Measurements from ENCODE around the gene CSK. TPM values are rescaled to one million over a fixed set of nuclear protein-coding genes. Genes with fewer than 3 reads are reported as not detected.

Gene CSK
- total RNA-seq, 1 experiment from 2014 or later = 49.2 TPM

DNA sequence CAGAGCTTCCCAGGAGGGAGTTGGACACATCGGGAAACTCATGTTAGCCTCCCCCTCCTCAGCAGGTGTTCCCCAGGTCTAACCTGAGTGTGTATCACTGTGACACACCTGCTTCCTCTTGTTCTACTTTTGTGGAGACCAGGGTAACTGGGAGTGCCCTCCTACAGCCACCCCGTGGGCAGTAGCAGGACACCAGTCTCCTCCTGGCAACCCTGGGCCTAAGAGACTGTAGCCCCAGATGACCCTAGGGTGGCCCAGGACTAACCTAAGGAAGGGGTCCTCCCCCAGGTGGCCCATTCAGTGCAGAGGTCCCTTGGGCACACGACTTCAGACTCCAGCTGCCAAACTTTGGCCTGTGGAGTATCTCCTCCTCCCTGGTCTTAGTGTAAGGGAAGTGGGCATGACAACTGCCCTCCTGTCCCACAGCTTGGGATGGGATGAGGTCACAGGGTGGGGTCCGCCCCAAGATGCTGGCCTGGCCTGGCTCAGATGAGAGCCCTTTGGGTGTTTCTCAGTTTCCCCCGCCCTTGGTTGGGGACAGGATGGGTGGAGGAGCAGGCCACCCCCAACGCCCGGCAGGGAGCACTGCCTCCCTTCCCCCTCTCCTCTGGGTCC, 4.8 kb downstream of the CSK start:
- no peak overlapping the region for H3K4me2 ChIP-seq (ENCODE audit: insufficient read depth, insufficient read length, low read length)
- H3K36me3 Mint-ChIP-seq (ENCODE audit: insufficient read depth in 1 of 3, low read depth in 3 of 3) = peaks cover 0 to 5% (median 4%) of the 10 kb centered on the region in 3 experiments; a peak in 3 of 7 replicates
- no peak overlapping the region for H2BK5ac ChIP-seq (ENCODE audit: insufficient read length, low read length)
- no peak overlapping the region for H2AFZ ChIP-seq (ENCODE audit: low read length)
- no peaks in the 10 kb centered on the region for H3K79me1 ChIP-seq (ENCODE audit: insufficient read depth, low read depth, low read length, poor library complexity, severe bottlenecking)
- no peaks in the 10 kb centered on the region for H4K20me1 ChIP-seq (ENCODE audit: control insufficient read depth, insufficient read depth, insufficient read length)
- no peak overlapping the region for H3T11ph ChIP-seq (ENCODE audit: low read length)
- H2BK120ac ChIP-seq (ENCODE audit: low read depth, low read length, poor library complexity, severe bottlenecking) = no peak overlapping the region
- H2BK20ac ChIP-seq (ENCODE audit: low read depth, low read length, poor library complexity, severe bottlenecking) = no peak overlapping the region
- H3K18ac ChIP-seq (ENCODE audit: insufficient read length, low read depth, low read length) = no peak overlapping the region
- WGBS (ENCODE audit: extremely low coverage, insufficient read length, low lambda C conversion rate) = no CpG with 5 or more reads among the region's 7 CpGs
- H3K27me3 ChIP-seq (ENCODE audit: insufficient read depth, low read length) = no peaks in the 10 kb centered on the region; the same call in 1 of the 2 replicates
- no peak overlapping the region for H4K8ac ChIP-seq (replicated peaks; ENCODE audit: insufficient read length, low read depth, low read length)
- peaks cover 33 to 43% of the 10 kb centered on the region in 2 experiments for H3K4me1 Mint-ChIP-seq
- H4K5ac ChIP-seq (ENCODE audit: insufficient read length, low read depth, low read length) = no peak overlapping the region
- H3K14ac ChIP-seq (ENCODE audit: insufficient read depth, low read length) = no peak overlapping the region
- no peaks in the 10 kb centered on the region; a peak in 1 of 5 replicates for H3K9me3 Mint-ChIP-seq
- H3K27ac Mint-ChIP-seq = no peak overlapping the region; a peak in 1 of 7 replicates
- no peak overlapping the region for H2BK15ac ChIP-seq (ENCODE audit: low read depth, low read length)
- H3K23ac ChIP-seq (ENCODE audit: insufficient read length, low read depth, low read length) = no peak overlapping the region
- no peak overlapping the region for H3K4me3 Mint-ChIP-seq
- H3K56ac ChIP-seq (ENCODE audit: insufficient read length, low read depth, low read length) = no peak overlapping the region
- no peak for DNase-seq
- no peak overlapping the region for H2AK5ac ChIP-seq (ENCODE audit: insufficient read length, low read length)
- TF ChIP-seq, protein P1, sequence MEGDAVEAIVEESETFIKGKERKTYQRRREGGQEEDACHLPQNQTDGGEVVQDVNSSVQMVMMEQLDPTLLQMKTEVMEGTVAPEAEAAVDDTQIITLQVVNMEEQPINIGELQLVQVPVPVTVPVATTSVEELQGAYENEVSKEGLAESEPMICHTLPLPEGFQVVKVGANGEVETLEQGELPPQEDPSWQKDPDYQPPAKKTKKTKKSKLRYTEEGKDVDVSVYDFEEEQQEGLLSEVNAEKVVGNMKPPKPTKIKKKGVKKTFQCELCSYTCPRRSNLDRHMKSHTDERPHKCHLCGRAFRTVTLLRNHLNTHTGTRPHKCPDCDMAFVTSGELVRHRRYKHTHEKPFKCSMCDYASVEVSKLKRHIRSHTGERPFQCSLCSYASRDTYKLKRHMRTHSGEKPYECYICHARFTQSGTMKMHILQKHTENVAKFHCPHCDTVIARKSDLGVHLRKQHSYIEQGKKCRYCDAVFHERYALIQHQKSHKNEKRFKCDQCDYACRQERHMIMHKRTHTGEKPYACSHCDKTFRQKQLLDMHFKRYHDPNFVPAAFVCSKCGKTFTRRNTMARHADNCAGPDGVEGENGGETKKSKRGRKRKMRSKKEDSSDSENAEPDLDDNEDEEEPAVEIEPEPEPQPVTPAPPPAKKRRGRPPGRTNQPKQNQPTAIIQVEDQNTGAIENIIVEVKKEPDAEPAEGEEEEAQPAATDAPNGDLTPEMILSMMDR (conservative IDR thresholded peaks at IDR 0.05) = no peak
- no peaks in the 10 kb centered on the region for H3K9me3 ChIP-seq (ENCODE audit: control insufficient read depth, low read depth, low read length)
- H3K4me1 ChIP-seq (ENCODE audit: insufficient read depth, low read length) = peaks cover 7% of the 10 kb centered on the region; the same call in 1 of the 2 replicates
- peaks cover 6% of the 10 kb centered on the region for H3K23me2 ChIP-seq (ENCODE audit: insufficient read length, low read depth, low read length, poor library complexity, severe bottlenecking)
- H2BK12ac ChIP-seq (ENCODE audit: insufficient read length, low read depth, low read length) = no peak overlapping the region
- no peak overlapping the region for H3K4ac ChIP-seq (ENCODE audit: low read depth, low read length)
- no peak overlapping the region for H3K27ac ChIP-seq (ENCODE audit: insufficient read length, low read depth, low read length)
- H3K27me3 Mint-ChIP-seq (ENCODE audit: low read depth) = peaks cover under 1% of the 10 kb centered on the region
- no peaks in the 10 kb centered on the region for H3K79me2 ChIP-seq (ENCODE audit: insufficient read depth, low read length)
- H4K91ac ChIP-seq (ENCODE audit: insufficient read length, low read depth, low read length) = no peak overlapping the region
- H3K9ac ChIP-seq (ENCODE audit: extremely low read depth, insufficient read length, low read length) = no peak overlapping the region

Data from H9 (cell line).